ENCODE measurements around the gene KCNRG. TPM values are rescaled to one million over a fixed set of nuclear protein-coding genes. Genes with fewer than 3 reads are reported as not detected.
A peak's percentile ranks its signal among the peaks of the same experiment; 100 is the strongest.

KCNRG gene
- total and polyA plus RNA-seq, 9 of the 15 experiments (the other 6 are each of a cell fraction or from before 2014, with no cell fraction given): 0.36 to 1.1 (median 0.53) TPM

- TF ChIP-seq CHD7 (IDR thresholded peaks at IDR 0.05; ENCODE audit: low read depth, low read length) (no peak), ERF (CRISPR knock-in tag; IDR thresholded peaks at IDR 0.05) (0 out of 2 replicates have a peak, but pooled peaks have one; percentile 59), KDM5B (IDR thresholded peaks at IDR 0.05; ENCODE audit: insufficient replicate concordance, low read depth, low read length) (peak; percentile 53), ETV5 (CRISPR knock-in tag; IDR thresholded peaks at IDR 0.05; ENCODE audit: low read depth) (peak; percentile 70), GTF2B (IDR thresholded peaks at IDR 0.05; ENCODE audit: extremely low read depth, insufficient read length) (no peak), JUND (IDR thresholded peaks at IDR 0.05; ENCODE audit: borderline replicate concordance, low read depth, low read length) (0 out of 2 replicates have a peak, but pooled peaks have one; percentile 26), JUND (tag; IDR thresholded peaks at IDR 0.05; ENCODE audit: borderline replicate concordance, low read depth, low read length) (no peak; the same call in 2 of the 3 replicates), ZBTB17 (CRISPR knock-in tag; IDR thresholded peaks at IDR 0.05) (0 out of 2 replicates have a peak, but pooled peaks have one; percentile 19), NONO (IDR thresholded peaks at IDR 0.05; ENCODE audit: low read depth in 2 of 2, low read length in 1 of 2) (peak; percentile 14 to 29; a peak in 1 of 4 replicates), E2F6 (IDR thresholded peaks at IDR 0.05; ENCODE audit: borderline replicate concordance in 1 of 2, extremely low read depth in 1 of 2, insufficient read depth in 1 of 2, insufficient read length in 1 of 2, low read depth in 1 of 2, low read length in 1 of 2, poor library complexity in 1 of 2, severe bottlenecking in 1 of 2) (peak in 1 of 2 experiments; percentile 92), ZNF583 (CRISPR knock-in tag; IDR thresholded peaks at IDR 0.05) (no peak), BMI1 (IDR thresholded peaks at IDR 0.05; ENCODE audit: low read length) (no peak), ZC3H4 (CRISPR knock-in tag; IDR thresholded peaks at IDR 0.05; ENCODE audit: borderline replicate concordance) (no peak)
Measured at GRCh38 chr13:49996161-49996915, 18.9 kb upstream of the KCNRG start (continued).
